ENCODE measurements around the gene BLOC1S4. TPM values are rescaled to one million over a fixed set of nuclear protein-coding genes. Genes with fewer than 3 reads are reported as not detected.

Gene BLOC1S4
- total RNA-seq, 1 experiment from 2014 or later: 15.7 TPM

DNA sequence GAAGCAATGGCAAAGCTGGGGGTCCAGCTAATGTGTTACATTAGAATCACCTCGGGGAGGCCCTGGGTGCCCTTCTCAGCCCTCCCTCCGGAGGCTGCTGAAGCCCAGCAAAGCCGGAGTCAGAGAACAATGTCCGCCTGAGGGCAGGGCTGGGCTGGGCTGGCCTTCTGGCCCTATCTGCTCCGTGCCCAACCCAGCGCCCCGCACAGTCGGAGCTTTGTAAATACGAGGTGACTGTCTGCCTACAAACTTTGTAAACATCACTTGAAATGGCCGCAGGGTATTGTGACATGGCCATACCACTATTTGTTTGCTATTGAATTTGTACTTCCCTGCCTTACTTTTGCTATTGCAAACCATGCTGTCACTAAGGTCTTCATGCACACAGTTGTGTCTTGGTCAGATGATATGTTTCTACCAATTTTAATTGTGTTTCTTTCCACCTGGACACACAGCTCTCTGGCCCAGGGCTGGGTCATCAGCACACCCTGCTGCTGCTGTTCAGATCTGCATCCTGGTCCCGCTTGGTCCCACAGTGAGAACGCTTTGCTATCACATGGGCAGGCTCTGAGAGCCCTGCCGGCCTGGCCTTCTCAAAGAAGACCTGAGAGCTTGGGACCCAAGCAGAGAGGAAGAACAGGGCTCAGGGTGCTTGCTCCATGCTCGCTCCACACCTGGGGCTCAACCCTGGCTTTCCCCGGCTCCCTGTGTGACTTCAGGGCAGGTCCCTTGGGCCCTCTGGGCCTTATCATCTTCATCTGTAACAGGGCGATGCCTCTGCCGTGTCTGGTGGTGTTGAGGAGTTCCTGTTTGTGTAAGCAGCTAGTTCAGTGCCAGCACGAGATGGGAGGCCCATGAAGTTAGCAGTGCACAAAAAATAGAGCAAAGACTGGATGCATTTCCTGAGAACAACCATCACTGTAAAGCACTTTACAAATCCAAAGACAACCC, 20.0 kb upstream of the BLOC1S4 start:
- Histone ChIP-seq H4K20me1 (ENCODE audit: insufficient read depth) (no peaks in the 10 kb centered on the region), H3K9me3 (ENCODE audit: control insufficient read depth in 1 of 2, insufficient read depth in 1 of 2, low read depth in 1 of 2, low read length in 2 of 2) (no peaks in the 10 kb centered on the region), H3K79me2 (ENCODE audit: insufficient read depth, low read length) (no peaks in the 10 kb centered on the region), H2AFZ (ENCODE audit: low read depth, low read length, poor library complexity, severe bottlenecking) (no peak overlapping the region), H3K9me2 (ENCODE audit: insufficient read depth) (no peaks in the 10 kb centered on the region), H3K27ac (ENCODE audit: low read depth, low read length) (no peak overlapping the region), H3K4me2 (ENCODE audit: low read length) (no peak overlapping the region), H3K9ac (ENCODE audit: low read length) (no peak overlapping the region), H3K27me3 (ENCODE audit: insufficient read depth, low read length) (no peaks in the 10 kb centered on the region), H3K4me1 (ENCODE audit: control insufficient read depth in 1 of 2, insufficient read depth in 2 of 2, low read length in 2 of 2) (peaks cover 5 to 18% of the 10 kb centered on the region in 2 experiments; a peak in 2 of 4 replicates), H3K36me3 (ENCODE audit: control insufficient read depth in 1 of 2, insufficient read depth in 2 of 2, low read length in 2 of 2) (no peaks in the 10 kb centered on the region), H3K4me3 (replicated peaks in 1 of 2; ENCODE audit: low read depth in 1 of 2, low read length in 2 of 2) (no peak overlapping the region)
- peak; percentile 39; the same call in 1 of the 2 replicates for ATAC-seq
- BruUV-seq (replicated peaks): no TSS peak
- CTCF ChIA-PET: no interaction called here
- intact Hi-C loops (cut with micrococcal nuclease): no loop called here
- POLR2A ChIA-PET: no interaction called here
- RAD21 ChIA-PET (ENCODE audit: low non-redundant PET in 1 of 2, low total read pairs in 2 of 2, uncharacterized antibody in 2 of 2, unreplicated experiment in 2 of 2): no interaction called here
- no peak for TF ChIP-seq RAD21 (IDR thresholded peaks at IDR 0.05; ENCODE audit: low read depth)
- TF ChIP-seq, protein P1, sequence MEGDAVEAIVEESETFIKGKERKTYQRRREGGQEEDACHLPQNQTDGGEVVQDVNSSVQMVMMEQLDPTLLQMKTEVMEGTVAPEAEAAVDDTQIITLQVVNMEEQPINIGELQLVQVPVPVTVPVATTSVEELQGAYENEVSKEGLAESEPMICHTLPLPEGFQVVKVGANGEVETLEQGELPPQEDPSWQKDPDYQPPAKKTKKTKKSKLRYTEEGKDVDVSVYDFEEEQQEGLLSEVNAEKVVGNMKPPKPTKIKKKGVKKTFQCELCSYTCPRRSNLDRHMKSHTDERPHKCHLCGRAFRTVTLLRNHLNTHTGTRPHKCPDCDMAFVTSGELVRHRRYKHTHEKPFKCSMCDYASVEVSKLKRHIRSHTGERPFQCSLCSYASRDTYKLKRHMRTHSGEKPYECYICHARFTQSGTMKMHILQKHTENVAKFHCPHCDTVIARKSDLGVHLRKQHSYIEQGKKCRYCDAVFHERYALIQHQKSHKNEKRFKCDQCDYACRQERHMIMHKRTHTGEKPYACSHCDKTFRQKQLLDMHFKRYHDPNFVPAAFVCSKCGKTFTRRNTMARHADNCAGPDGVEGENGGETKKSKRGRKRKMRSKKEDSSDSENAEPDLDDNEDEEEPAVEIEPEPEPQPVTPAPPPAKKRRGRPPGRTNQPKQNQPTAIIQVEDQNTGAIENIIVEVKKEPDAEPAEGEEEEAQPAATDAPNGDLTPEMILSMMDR (IDR thresholded peaks at IDR 0.05 in 2 of 3, conservative IDR thresholded peaks at IDR 0.05 in 1 of 3; ENCODE audit: borderline replicate concordance in 1 of 3, insufficient read depth in 1 of 3, low read depth in 2 of 3, low read length in 2 of 3): no peak
- TF ChIP-seq YY1 (IDR thresholded peaks at IDR 0.05; ENCODE audit: extremely low read depth, insufficient replicate concordance, low read depth, low read length): no peak
- TF ChIP-seq ZFX (IDR thresholded peaks at IDR 0.05): no peak
- no peak for TF ChIP-seq FOSL1 (IDR thresholded peaks at IDR 0.05; ENCODE audit: low read depth)
- TF ChIP-seq POLR2A (IDR thresholded peaks at IDR 0.05; ENCODE audit: borderline replicate concordance, extremely low read depth, insufficient read depth, insufficient read length): no peak
- TF ChIP-seq, protein P2, sequence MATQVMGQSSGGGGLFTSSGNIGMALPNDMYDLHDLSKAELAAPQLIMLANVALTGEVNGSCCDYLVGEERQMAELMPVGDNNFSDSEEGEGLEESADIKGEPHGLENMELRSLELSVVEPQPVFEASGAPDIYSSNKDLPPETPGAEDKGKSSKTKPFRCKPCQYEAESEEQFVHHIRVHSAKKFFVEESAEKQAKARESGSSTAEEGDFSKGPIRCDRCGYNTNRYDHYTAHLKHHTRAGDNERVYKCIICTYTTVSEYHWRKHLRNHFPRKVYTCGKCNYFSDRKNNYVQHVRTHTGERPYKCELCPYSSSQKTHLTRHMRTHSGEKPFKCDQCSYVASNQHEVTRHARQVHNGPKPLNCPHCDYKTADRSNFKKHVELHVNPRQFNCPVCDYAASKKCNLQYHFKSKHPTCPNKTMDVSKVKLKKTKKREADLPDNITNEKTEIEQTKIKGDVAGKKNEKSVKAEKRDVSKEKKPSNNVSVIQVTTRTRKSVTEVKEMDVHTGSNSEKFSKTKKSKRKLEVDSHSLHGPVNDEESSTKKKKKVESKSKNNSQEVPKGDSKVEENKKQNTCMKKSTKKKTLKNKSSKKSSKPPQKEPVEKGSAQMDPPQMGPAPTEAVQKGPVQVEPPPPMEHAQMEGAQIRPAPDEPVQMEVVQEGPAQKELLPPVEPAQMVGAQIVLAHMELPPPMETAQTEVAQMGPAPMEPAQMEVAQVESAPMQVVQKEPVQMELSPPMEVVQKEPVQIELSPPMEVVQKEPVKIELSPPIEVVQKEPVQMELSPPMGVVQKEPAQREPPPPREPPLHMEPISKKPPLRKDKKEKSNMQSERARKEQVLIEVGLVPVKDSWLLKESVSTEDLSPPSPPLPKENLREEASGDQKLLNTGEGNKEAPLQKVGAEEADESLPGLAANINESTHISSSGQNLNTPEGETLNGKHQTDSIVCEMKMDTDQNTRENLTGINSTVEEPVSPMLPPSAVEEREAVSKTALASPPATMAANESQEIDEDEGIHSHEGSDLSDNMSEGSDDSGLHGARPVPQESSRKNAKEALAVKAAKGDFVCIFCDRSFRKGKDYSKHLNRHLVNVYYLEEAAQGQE (IDR thresholded peaks at IDR 0.05; ENCODE audit: low read depth): no peak
- TF ChIP-seq SIN3A (IDR thresholded peaks at IDR 0.05; ENCODE audit: low read depth): no peak
- TF ChIP-seq SRF (IDR thresholded peaks at IDR 0.05; ENCODE audit: low read depth): no peak
- TF ChIP-seq POLR2AphosphoS5 (IDR thresholded peaks at IDR 0.05; ENCODE audit: low read depth, low read length): no peak
- no peak for TF ChIP-seq ZNF274 (IDR thresholded peaks at IDR 0.05; ENCODE audit: low read depth, low read length)
- no peak for TF ChIP-seq TCF7L2 (IDR thresholded peaks at IDR 0.05; ENCODE audit: borderline replicate concordance, extremely low read depth, insufficient read depth, insufficient read length)
- no peak for DNase-seq (ENCODE audit: low read depth, low spot score)
